ENCODE data around the gene SPHKAP.

- no peak for TF ChIP-seq CTCF (IDR thresholded peaks at IDR 0.05 in 8 of 11, conservative IDR thresholded peaks at IDR 0.05 in 3 of 11)
- TF ChIP-seq POLR2A (IDR thresholded peaks at IDR 0.05), result no peak
- TF ChIP-seq POLR2AphosphoS5 (IDR thresholded peaks at IDR 0.05), result no peak
Measured at GRCh38 chr2:228017784-228018183, 163.7 kb downstream of the SPHKAP start.

All from spleen (tissue), 7 donors.